Uterus (tissue), 4 donors: ENCODE results near the gene CIDEB. TPM values are rescaled to one million over a fixed set of nuclear protein-coding genes. Genes with fewer than 3 reads are reported as not detected.
A peak's percentile ranks its signal among the peaks of the same experiment; 100 is the strongest.

Experiments
- DNase-seq, 2 donors: peaks; one replicate each; pipeline ENCODE4 v3.0.0-alpha.2; 2019 to 2020
- H3K27ac ChIP-seq, 2 donors: fragments of 200-600 bp; sonication (generic); 1 replicate in 1 of 2; 2 replicates in 1 of 2; pipeline ENCODE4 v1.5.1; 2016 to 2018
- H3K27me3 ChIP-seq, 2 donors: fragments of 200-600 bp; sonication (generic); one replicate each; pipeline ENCODE4 v1.5.1; 2018 to 2019; ENCODE audit warnings: control low read depth in 1 of 2
- H3K36me3 ChIP-seq, 2 donors: fragments of 200-600 bp; sonication (generic); one replicate each; pipeline ENCODE4 v1.5.1; 2019; ENCODE audit warnings: control low read depth in 1 of 2
- H3K4me1 ChIP-seq, 2 donors: fragments of 200-600 bp; sonication (generic); one replicate each; pipeline ENCODE4 v1.5.1; 2018 to 2019; ENCODE audit warnings: control low read depth in 1 of 2
- H3K4me3 ChIP-seq, 2 donors: fragments of 200-600 bp; sonication (generic); 1 replicate in 1 of 2; 2 replicates in 1 of 2; pipeline ENCODE4 v1.5.1; 2018 to 2019; ENCODE audit warnings: mild to moderate bottlenecking in 1 of 2
- H3K9me3 ChIP-seq, 2 donors: fragments of 200-600 bp; sonication (generic); one replicate each; pipeline ENCODE4 v1.5.1; 2019; ENCODE audit warnings: control low read depth in 1 of 2
- CTCF ChIP-seq, 4 experiments: fragments of 200-600 bp in 2 of 4; fragments of 450-650 bp in 2 of 4; sonication (generic) in 2 of 4; IDR thresholded peaks; one replicate each; pipeline ENCODE4 v1.5.1; 2016 to 2019; ENCODE audit warnings: antibody characterized with exemption in 4 of 4, mild to moderate bottlenecking in 2 of 4, moderate library complexity in 1 of 4
- POLR2A ChIP-seq, 2 donors: fragments of 450-650 bp; IDR thresholded peaks; one replicate each; pipeline ENCODE4 v1.6.1; 2016; ENCODE audit warnings: antibody characterized with exemption in 2 of 2, mild to moderate bottlenecking in 1 of 2, moderate library complexity in 1 of 2
- intact Hi-C: fragments of 100-400 bp; cut with DNase I; formaldehyde crosslinking; loops from one replicate; pipeline ENCODE4 v1.15.1; 2023; ENCODE audit warnings: low total_unique reads
- total RNA-seq, 4 donors: library from RNA; depleted of rRNA in 3 of 4; stranded (reverse); fragments of >200 nt in 3 of 4; gene quantifications; one replicate each; pipeline versions ENCODE4 v1.1.0 to v1.2.4, GENCODE V29; 2014 to 2023
- donor health status: DM: yes; HTN: yes; CAD: no.

The CIDEB gene
- total RNA-seq, 4 donors from 2014 or later = 1.3 to 25.5 (median 14.1) TPM

GRCh38 chr14:24308342-24309124 is 756 bp upstream of the CIDEB start:
- Histone ChIP-seq H3K4me3 (no peak overlapping the region), H3K9me3 (no peaks in the 10 kb centered on the region), H3K27ac (no peak overlapping the region), H3K4me1 (peaks cover 5 to 11% of the 10 kb centered on the region in 2 donors), H3K36me3 (no peaks in the 10 kb centered on the region), H3K27me3 (no peaks in the 10 kb centered on the region)
- TF ChIP-seq CTCF (IDR thresholded peaks at IDR 0.05) (no peak), POLR2A (IDR thresholded peaks at IDR 0.05) (no peak)
- no peak for DNase-seq
- intact Hi-C loops = no loop called here

DNA sequence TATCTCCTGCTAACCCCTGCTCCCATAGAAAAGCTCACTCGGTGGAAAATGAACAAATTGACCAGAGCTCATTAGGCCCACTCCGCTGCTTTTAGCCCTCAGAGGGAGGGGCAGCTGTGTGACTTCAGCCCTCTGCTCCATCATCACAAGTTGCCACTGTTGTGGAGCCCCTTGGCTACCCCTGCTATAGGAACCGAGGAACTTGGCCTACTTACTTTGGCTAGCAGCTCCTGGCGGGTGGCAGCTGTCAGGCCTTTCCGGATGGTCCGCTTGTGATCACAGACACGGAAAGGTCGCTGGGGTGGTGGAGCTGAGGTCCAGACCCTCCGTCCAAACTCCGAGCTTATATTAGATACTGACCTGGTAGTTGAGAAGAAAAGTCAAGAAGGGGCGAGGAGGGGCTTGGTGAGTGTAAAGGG is 612 bp downstream of the CIDEB start:
- DNase-seq = no peak
- intact Hi-C loops = no loop called here

DNA sequence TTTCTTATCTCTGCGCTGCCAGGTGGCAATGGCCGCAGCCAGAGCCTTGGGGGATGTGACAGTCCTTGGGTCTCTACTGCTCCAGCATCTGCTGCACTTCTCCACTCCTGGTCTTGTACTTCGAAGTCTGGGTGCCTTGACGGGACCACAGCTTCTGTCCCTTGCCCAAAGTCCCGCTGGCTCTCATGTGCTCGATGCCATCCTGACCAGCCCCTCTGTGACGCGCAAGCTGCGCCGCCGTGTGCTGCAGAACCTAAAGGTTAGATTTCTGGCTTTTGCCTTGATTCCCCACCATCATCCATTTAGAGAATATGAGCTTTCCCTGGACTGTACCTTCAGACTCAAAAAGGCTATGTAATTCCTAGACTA is 3.8 kb downstream of the CIDEB start:
- H3K27me3 ChIP-seq = no peaks in the 10 kb centered on the region
- TF ChIP-seq CTCF (IDR thresholded peaks at IDR 0.05) = no peak
- TF ChIP-seq POLR2A (IDR thresholded peaks at IDR 0.05) = no peak
- no peaks in the 10 kb centered on the region for H3K4me1 ChIP-seq
- intact Hi-C loops = no loop called here
- no peak for DNase-seq
- no peaks in the 10 kb centered on the region for H3K36me3 ChIP-seq
- H3K9me3 ChIP-seq = no peaks in the 10 kb centered on the region
- no peak overlapping the region for H3K4me3 ChIP-seq
- no peak overlapping the region for H3K27ac ChIP-seq

More for the DNA sequence above, 612 bp downstream of the CIDEB start:
- Histone ChIP-seq H3K4me3 (no peak overlapping the region), H3K4me1 (peaks cover 5 to 11% of the 10 kb centered on the region in 2 donors), H3K9me3 (no peaks in the 10 kb centered on the region), H3K27ac (no peak overlapping the region), H3K36me3 (no peaks in the 10 kb centered on the region), H3K27me3 (no peaks in the 10 kb centered on the region)
- no peak for TF ChIP-seq CTCF (IDR thresholded peaks at IDR 0.05)

DNA sequence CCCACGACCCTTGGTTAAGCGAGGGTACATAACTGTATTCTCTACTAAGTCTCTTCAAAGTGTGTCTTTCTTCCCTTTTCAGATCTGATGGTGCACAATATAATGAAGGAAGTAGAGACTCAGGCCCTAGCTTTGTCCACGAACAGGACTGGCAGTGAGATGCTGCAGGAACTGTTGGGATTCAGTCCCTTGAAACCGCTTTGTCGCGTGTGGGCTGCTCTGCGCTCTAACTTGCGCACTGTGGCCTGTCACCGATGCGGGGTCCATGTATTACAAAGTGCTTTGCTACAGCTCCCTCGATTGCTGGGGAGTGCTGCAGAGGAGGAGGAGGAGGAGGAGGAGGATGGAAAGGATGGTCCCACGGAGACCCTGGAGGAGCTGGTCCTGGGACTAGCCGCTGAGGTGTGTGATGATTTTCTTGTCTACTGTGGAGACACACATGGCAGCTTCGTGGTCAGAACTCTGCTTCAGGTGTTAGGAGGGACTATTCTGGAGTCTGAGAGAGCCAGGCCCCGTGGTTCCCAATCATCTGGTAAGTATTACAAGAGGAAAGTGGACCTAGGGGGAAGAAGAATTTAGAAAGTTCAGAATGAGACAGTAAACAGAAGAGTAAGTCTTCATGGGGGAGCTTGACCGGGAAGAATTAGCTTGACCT is 7.3 kb downstream of the CIDEB start:
- Histone ChIP-seq H3K4me1 (no peaks in the 10 kb centered on the region), H3K36me3 (no peaks in the 10 kb centered on the region), H3K27ac (peak overlapping the region; percentile 77 to 85), H3K9me3 (no peaks in the 10 kb centered on the region), H3K27me3 (no peaks in the 10 kb centered on the region), H3K4me3 (peak overlapping the region; percentile 90 to 93)
- no peak for TF ChIP-seq POLR2A (IDR thresholded peaks at IDR 0.05)
- no peak for TF ChIP-seq CTCF (IDR thresholded peaks at IDR 0.05)
- DNase-seq = no peak
- intact Hi-C loops = no loop called here
